OCI-LY3 (cell line): ENCODE measurements around the gene MEPE.

Experiments
- H2AFZ ChIP-seq: fragments of 200-600, 300-600 bp; shearing (Covaris generic); 2 replicates; pipeline ENCODE4 v1.6.0; 2014; ENCODE audit warnings: antibody characterized with exemption, low read depth, low read length
- H3K27ac ChIP-seq: fragments of 200-600, 300-600 bp; sonication (generic); 2 replicates; pipeline ENCODE4 v1.5.1; 2014; ENCODE audit warnings: mild to moderate bottlenecking, low read length, moderate library complexity, mixed read lengths
- H3K27me3 ChIP-seq: fragments of 200-600, 300-600 bp; sonication (generic); 2 replicates; pipeline ENCODE4 v1.6.1; 2014; ENCODE audit warnings: low read depth, low read length, mixed read lengths
- H3K36me3 ChIP-seq: fragments of 200-600, 300-600 bp; sonication (generic); replicated peaks from 2 replicates; pipeline ENCODE3; 2014; ENCODE audit warnings: low read depth, low read length, mixed read lengths
- H3K4me1 ChIP-seq: fragments of 300-600, 200-600 bp; sonication (generic); 2 replicates; pipeline ENCODE4 v1.6.1; 2014; ENCODE audit warnings: low read length, mixed read lengths
- H3K4me2 ChIP-seq: fragments of 200-600, 300-600 bp; sonication (generic); 2 replicates; pipeline ENCODE4 v1.6.1; 2014; ENCODE audit warnings: low read length, mixed read lengths
- H3K4me3 ChIP-seq: fragments of 300-600, 200-600 bp; sonication (generic); 2 replicates; pipeline ENCODE4 v1.5.1; 2014; ENCODE audit warnings: antibody characterized with exemption, mild to moderate bottlenecking, low read length, moderate library complexity
- H3K79me2 ChIP-seq: fragments of 300-600, 200-600 bp; shearing (Covaris generic); 2 replicates; pipeline ENCODE4 v1.6.1; 2014; ENCODE audit warnings: mild to moderate bottlenecking, low read length, mixed read lengths
- H3K9ac ChIP-seq: fragments of 300-600, 200-600 bp; shearing (Covaris generic); 2 replicates; pipeline ENCODE4 v1.6.0; 2014; ENCODE audit warnings: mild to moderate bottlenecking, low read length, moderate library complexity
- H3K9me3 ChIP-seq: fragments of 200-600, 300-600 bp; shearing (Covaris generic); 2 replicates; pipeline ENCODE4 v1.6.1; 2014; ENCODE audit warnings: low read length, mixed read lengths; ENCODE audit not compliant: insufficient read depth
- H4K20me1 ChIP-seq: fragments of 200-600, 300-600 bp; sonication (generic); 2 replicates; pipeline ENCODE4 v1.6.1; 2016; ENCODE audit warnings: low read length, mixed read lengths; ENCODE audit not compliant: insufficient read depth
- EZH2phosphoT487 ChIP-seq: fragments of 200-600 bp; shearing (Covaris generic); IDR thresholded peaks from 2 replicates; pipeline ENCODE4 v1.6.1; 2018; ENCODE audit warnings: antibody characterized with exemption, mixed run types, low read depth
- TF ChIP-seq, protein P1 (sequence below): fragments of 200-600, 300-600 bp; sonication (generic); IDR thresholded peaks from 2 replicates; pipeline ENCODE4 v1.5.1; 2014; ENCODE audit warnings: antibody characterized with exemption, low read length, low read depth

Gene MEPE

DNA sequence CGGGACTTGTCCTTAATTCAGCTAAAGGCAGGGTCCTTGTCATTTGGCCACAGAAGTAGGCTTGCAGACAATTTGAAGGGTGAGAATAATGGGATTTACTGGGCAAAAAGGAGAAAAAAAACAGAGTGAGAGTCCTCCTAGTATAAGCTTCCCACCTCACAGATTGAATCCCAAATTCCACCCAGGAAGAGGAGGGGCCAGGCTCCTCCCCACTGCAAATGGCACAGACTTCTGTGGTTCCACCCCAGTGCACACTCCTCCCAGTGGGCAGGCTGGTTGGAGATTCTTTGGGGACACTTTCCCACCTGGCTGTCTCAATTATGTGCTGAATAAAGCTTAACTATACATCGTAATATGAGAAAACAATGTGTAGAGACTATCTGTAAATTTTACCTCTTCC, 31.6 kb downstream of the MEPE start:
- Histone ChIP-seq H3K4me3 (no peak overlapping the region), H4K20me1 (no peaks in the 10 kb centered on the region), H3K9me3 (no peaks in the 10 kb centered on the region), H3K27me3 (peaks cover 14% of the 10 kb centered on the region), H3K4me2 (no peak overlapping the region), H3K79me2 (no peaks in the 10 kb centered on the region), H3K27ac (no peak overlapping the region), H3K36me3 (no peaks in the 10 kb centered on the region), H3K4me1 (no peaks in the 10 kb centered on the region), H2AFZ (no peak overlapping the region), H3K9ac (no peak overlapping the region)
- no peak for TF ChIP-seq EZH2phosphoT487
- TF ChIP-seq, protein P1, sequence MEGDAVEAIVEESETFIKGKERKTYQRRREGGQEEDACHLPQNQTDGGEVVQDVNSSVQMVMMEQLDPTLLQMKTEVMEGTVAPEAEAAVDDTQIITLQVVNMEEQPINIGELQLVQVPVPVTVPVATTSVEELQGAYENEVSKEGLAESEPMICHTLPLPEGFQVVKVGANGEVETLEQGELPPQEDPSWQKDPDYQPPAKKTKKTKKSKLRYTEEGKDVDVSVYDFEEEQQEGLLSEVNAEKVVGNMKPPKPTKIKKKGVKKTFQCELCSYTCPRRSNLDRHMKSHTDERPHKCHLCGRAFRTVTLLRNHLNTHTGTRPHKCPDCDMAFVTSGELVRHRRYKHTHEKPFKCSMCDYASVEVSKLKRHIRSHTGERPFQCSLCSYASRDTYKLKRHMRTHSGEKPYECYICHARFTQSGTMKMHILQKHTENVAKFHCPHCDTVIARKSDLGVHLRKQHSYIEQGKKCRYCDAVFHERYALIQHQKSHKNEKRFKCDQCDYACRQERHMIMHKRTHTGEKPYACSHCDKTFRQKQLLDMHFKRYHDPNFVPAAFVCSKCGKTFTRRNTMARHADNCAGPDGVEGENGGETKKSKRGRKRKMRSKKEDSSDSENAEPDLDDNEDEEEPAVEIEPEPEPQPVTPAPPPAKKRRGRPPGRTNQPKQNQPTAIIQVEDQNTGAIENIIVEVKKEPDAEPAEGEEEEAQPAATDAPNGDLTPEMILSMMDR, result no peak

DNA sequence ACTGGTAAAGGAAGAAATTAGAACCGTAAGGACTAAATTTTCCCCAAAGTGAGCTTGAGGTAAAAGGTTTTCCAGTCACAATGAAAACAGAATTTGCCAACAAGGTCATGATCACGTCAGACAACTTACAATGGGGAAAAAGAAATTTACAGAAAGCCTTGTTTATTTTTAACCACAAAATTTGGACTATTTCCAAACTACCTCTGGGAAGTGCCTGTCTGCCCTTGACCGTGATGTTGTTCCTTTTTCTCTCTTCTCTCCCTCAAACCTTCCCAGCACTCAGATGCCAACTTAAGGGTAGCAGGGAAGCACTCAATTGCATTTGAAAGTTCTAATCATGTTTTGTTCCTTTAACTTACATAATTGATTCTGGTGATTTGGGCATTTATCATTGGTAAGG, 32.5 kb downstream of the MEPE start:
- Histone ChIP-seq H3K4me1 (no peaks in the 10 kb centered on the region), H4K20me1 (no peaks in the 10 kb centered on the region), H3K9me3 (no peaks in the 10 kb centered on the region), H3K27me3 (peaks cover 14% of the 10 kb centered on the region), H3K9ac (no peak overlapping the region), H3K79me2 (no peaks in the 10 kb centered on the region), H3K36me3 (no peaks in the 10 kb centered on the region), H3K27ac (no peak overlapping the region), H3K4me2 (no peak overlapping the region), H3K4me3 (no peak overlapping the region), H2AFZ (no peak overlapping the region)
- TF ChIP-seq, protein P1, result no peak
- TF ChIP-seq EZH2phosphoT487, result no peak

DNA sequence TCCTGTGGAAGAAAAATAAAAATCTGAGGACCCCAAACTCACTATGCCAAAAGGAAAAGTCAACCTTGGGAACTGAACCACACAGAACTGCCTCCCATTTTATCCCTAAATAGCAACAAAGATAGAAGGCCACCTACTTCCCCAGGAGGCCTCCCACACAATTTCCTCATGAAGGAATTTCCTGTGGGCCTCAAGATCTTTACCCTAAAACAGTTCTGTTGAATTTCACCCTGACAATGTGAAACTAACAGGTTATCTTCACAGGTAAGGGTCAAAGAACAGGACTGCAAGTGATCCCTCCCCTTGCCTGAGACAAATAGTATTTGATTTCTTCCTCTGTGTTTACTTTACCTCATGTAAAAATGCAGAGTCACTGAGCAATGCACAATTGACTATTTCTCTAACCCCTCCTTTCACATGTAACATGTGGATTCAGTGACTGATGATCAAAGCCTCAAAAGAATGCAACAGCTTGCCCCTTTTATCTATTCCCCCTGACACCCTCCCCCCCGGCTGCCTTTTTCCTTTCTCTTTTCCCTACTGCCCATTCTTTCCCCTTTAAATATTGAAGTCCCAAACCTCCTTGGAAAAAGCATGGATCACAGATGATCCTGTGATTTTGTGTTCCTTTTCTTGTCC, 33.3 kb downstream of the MEPE start:
- H3K9ac ChIP-seq, result no peak overlapping the region
- H2AFZ ChIP-seq, result no peak overlapping the region
- no peaks in the 10 kb centered on the region for H3K79me2 ChIP-seq
- no peak overlapping the region for H3K27ac ChIP-seq
- no peaks in the 10 kb centered on the region for H3K4me1 ChIP-seq
- no peaks in the 10 kb centered on the region for H3K9me3 ChIP-seq
- no peaks in the 10 kb centered on the region for H3K36me3 ChIP-seq
- H3K4me3 ChIP-seq, result no peak overlapping the region
- TF ChIP-seq EZH2phosphoT487, result no peak
- TF ChIP-seq, protein P1, result no peak
- H3K4me2 ChIP-seq, result no peak overlapping the region
- no peaks in the 10 kb centered on the region for H4K20me1 ChIP-seq
- peaks cover 14% of the 10 kb centered on the region for H3K27me3 ChIP-seq

DNA sequence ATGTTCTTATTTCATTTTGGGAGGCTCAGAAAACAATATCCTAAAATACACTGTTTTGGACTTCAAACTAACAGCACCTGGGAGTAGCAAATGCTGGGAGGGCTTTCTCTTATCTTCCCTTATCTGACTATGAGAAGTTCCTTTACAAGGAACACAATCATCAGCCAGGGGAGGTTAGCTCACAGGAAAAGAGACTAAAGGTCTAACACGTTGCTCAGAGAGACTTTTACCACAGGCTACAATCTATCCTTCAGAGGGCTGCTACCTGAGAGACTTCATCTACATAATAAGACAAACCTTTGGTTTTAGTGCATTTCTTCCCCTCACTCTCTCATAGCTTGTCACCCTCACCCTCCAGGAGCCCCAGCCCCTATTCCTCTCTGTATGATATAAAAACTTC, 35.8 kb downstream of the MEPE start:
- H3K27me3 ChIP-seq, result peaks cover 14% of the 10 kb centered on the region
- H3K9ac ChIP-seq, result no peak overlapping the region
- no peak overlapping the region for H3K4me2 ChIP-seq
- H3K79me2 ChIP-seq, result no peaks in the 10 kb centered on the region
- no peak overlapping the region for H3K27ac ChIP-seq
- H3K4me3 ChIP-seq, result no peak overlapping the region
- H4K20me1 ChIP-seq, result no peaks in the 10 kb centered on the region
- H3K9me3 ChIP-seq, result no peaks in the 10 kb centered on the region
- H3K36me3 ChIP-seq, result no peaks in the 10 kb centered on the region
- no peaks in the 10 kb centered on the region for H3K4me1 ChIP-seq
- no peak overlapping the region for H2AFZ ChIP-seq
- no peak for TF ChIP-seq EZH2phosphoT487
- TF ChIP-seq, protein P1, result no peak
